Dermis microvascular lymphatic vessel endothelial cell (primary cell): Measurements from ENCODE around the gene CHN1. TPM values are rescaled to one million over a fixed set of nuclear protein-coding genes. Genes with fewer than 3 reads are reported as not detected.

Experiments
- DNase-seq, 2 donors: peaks; one replicate each; pipeline versions ENCODE4 v3.0.0 to v3.0.0-alpha.2; 2010; ENCODE audit warnings: low read depth in 2 of 2
- total RNA-seq: library from RNA; depleted of rRNA; stranded (reverse); fragments of >200 nt; gene quantifications from 2 replicates; pipeline ENCODE4 v1.2.1, GENCODE V29; 2014

CHN1 gene
- total RNA-seq, 1 donor from 2014 or later = 9.8 TPM

DNA sequence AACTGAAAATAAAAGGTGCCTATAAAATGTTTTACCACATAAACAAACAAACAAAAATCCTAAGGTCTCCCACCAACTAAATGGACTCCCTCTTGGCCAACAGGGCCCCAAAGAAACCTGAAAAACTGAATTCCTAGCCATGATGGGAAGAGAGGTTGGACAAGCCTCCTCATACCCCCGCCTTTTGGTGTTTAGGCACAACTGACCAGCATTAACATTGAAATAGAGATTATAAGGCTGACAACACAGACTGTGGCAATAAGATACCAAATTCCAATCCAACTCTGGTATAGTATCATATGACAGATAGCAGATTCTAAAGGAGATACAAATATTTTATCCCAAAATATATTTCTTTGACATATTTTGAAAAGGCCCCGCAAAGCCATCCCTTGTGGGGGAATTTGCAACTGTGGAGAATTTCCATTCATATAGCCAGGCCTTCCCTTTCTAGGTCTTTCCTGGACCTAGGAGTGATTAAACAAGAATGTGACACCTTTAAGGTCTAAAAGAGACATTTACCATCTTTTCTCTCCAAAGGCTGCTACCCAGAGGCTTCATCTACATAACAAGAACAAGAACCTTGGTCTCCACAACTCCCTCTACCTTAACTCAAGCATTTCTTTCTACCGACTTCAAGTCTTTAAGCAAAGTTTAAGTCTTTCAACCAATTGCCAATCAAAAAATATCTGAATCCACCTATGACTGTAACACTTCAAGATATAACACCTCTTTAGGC is 80.0 kb downstream of the CHN1 start:
- DNase-seq = no peak

GRCh38 chr2:174924061-174924693 is 81.0 kb downstream of the CHN1 start:
- DNase-seq = no peak

DNA sequence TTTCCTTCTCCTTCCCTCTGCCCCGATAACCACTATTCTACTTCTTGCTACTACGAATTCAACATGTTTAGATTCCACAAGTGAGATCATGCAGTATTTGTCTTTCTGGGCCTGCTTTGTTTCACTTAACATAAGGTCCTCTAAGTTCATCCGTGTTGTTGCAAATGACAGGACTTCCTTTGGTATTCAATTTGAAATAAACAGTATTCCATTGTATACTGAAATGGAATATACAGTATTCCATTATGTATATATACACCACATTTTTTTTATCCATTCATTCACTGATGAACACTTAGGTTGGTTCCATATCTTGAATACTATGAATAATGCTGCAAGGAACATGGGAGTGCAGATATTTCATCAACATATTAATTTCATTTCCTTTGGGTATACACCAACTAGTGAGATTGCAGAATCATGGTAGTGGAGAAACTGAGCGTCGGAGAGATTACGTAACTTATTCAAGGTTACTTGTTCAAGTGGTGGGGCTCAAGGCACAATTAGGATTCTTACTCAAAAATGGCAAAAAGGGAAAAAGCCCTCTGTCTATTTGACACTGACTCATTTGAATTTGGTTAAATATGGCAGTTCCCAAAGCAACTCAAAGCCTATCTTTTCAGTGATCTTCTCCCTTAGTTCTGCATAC is 85.1 kb downstream of the CHN1 start:
- peak in 1 of 2 donors; percentile 43 for DNase-seq

DNA sequence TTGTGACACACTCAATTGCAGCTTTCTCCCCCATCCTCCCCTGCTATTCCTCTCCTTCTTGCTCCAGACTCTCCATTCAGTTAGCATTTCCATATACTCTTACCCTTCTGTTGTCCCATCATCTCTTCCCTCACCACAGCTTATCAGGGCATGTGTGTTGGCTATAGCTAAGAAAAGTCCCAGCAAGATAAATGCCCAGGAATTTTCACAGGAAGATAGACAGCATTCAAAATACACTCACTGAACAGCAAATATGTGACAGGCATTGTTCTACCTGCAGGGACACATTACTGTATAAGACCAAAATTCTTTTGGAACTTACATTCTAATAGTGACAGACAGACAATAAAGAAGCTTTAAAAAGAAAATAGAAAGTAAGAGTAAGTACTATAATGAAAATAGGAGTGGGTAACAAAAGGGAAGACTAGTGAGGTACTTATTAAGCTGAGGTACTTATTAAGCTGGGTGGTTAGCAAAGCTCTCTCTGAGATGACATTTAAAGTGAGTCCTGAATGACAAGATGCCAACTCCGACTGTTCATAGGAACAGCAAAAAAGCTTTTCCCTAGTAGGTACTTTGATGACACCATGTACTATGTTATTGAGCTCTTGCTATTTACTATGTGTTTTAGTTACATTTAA is 86.2 kb downstream of the CHN1 start:
- no peak for DNase-seq

- no peak for DNase-seq
Observed at GRCh38 chr2:174916270-174916930, 88.8 kb downstream of the CHN1 start.

DNA sequence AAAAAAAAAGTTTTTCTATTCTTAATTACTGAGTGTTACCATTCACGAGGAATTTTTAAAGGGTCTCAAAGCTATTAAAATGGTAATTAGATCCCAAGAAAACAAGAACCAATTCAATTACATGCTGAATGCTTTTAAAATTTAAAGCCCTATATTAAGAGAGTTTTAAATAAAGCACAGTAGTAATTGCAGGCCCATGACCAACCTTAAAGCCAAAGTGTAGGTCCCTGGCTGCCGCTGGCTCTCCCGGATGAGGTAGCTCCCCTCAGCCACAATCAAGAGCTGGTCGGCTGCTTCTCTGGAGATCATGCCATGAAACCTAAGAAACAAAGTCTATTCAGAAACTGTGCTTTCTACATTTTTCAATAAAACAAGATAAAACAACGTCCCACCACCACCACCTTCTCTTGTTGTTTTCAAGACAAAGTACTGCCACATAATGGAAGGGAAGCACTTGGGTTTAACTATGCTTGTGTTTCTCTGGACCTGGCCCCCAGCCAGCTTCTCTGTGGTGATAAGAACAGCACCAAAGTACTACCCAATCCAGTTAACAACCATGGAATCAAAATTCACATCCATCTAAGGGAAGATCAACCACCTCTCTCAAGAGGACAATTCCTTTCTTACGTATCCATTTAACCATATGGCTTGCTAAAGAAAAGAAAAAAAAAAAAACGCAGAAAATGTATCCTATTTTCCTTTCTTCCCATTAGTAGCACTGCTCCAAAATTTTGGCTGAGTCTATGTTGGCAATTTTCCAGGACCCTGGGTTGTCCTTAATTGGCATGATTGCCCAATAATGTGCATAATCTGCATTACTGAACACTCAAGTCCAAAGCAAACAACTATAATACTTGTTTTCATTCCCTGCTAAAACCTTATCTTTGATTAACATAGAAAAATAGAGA is 90.1 kb downstream of the CHN1 start:
- DNase-seq = peak in 1 of 2 donors; percentile 32

DNA sequence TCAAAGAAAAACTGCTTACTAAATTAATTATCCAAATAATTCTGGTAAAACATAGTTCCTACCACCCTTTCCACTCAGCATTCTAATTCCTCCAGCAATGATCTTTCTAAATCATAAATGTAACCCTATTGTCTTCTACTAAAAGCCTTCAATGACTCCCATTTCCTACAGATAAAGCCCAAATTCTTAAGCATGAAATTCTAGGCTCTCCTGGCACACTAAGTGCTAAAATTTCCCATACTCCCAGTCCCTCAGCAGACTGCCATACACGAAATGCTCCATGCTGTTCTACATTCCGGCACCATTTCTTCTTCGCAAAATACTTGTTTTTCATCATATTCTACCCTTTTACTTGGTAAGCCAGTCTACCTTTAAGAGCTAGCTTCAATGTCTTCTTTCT is 96.9 kb downstream of the CHN1 start:
- DNase-seq = no peak

DNA sequence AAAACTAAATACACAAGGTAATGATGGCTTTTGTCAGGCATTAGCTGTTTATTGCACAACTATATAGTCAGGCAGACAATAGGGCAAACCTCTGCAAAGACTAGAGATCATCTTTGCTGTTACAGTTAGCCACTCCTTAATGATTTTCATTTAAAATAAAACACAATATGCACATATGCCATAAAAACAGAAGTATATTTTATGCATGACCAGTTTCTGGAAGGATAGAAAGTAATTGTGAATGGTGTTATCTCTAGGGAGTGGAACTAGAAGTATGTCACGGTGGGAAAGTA is 102.0 kb downstream of the CHN1 start:
- no peak for DNase-seq

DNA sequence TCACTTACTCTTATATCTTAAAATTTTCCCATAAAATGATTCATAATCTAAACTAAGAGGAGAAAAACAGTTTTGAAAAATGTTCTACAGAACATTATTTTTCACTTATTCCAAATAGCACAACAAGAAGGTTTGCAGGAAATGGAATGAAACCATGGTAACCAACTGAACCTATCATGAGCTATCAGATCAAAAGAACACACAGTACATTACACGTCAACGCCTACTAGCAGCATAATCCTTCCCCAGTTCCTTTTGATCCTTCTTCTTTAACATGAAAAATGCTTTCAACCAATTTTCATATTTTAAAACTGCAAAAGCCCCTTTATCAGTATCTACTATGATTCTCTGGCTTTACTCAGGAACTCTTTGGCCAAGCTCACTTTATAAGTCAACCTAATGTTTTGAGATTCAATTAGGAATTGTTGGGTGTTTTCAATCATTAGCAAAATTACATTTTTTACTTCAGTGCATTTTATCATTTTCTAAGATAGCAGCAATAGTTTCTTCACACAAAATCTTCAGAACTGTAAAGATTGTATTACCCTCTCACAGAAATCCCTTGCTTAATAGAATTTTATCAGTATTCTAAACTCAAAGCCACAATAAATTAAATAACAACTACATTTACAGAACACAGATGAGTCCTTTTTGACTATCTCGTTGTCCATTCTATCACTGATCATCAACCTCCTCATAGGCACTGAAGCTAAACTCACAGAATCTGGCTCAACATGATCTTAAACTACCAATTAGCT is 102.5 kb downstream of the CHN1 start:
- DNase-seq = peak; percentile 59 to 67

GRCh38 chr2:174901075-174901474 is 104.1 kb downstream of the CHN1 start:
- no peak for DNase-seq

DNA sequence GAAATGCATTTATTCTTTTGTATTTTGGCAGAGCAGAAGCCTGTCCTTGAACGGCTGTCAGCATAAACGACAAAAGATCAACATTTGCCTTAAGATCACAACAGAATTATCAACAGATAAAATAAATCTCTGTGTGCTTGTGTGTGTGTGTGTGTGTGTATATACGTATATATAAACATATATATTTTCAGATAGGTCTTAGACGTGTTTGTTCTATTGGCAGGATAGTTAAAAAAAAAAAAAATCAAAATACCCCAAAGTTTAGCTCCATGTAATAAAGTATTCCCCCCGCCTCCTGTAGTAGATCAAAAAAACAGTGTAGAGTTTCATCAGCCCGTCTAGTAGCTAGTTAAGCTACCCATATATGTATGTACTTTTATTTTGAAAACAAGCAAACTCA is 107.9 kb downstream of the CHN1 start:
- DNase-seq = no peak

- DNase-seq = no peak
Observed at GRCh38 chr2:174893018-174893417, 112.2 kb downstream of the CHN1 start.

DNA sequence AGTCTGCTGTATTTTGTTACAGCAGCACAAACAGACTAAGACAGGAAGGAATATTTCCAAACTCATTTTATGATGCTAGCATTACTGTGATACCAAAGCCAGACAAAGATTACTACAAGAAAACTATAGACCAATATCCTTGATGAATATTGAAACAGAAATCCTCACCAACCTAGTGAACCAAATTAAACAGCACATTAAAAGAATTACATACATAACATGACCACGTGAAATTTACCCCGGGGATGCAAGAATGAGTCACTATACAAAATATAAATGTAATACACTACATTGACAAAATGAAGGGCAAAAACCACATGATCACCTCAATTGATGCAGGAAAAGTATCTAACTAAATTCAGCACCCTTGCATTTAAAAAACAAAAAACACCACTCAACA is 112.6 kb downstream of the CHN1 start:
- no peak for DNase-seq

GRCh38 chr2:174888646-174889271 is 116.4 kb downstream of the CHN1 start:
- no peak for DNase-seq

DNA sequence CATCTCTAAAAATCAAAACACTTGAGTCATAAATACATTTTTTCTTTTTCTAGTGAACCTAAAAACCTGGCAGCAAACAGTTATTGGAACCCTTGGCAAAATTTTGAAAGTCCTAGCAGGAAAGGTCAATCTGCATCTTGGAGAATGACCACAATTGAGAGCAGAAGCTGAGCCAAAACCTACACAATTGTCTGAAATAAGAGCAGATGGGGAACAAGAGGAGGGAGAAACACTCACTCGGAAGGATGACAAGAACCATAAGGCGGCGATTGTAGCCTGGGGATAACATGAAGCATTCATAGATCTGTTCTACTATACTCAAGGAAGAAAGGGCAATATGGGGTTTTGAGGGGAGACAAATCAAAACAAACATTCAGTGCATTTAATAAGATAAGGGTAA is 117.0 kb downstream of the CHN1 start:
- peak in 1 of 2 donors; percentile 9 for DNase-seq

DNA sequence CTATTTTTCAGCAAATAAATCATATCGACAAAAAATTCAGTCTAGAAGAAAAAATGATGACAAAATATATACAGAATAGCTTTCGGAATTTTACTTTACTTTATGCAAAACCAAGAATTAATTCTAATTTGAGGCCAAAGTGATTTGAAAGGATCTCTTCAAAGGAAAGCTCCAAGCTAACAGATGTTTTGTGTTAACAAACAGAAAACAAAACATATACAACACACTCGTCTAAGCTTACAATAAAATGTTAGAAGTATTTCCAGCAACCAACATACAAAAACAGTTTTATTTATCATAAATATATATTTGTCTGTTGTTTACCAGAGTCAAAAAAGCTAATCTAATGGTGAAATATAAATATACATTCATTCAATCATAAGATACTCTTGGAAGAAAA is 122.8 kb downstream of the CHN1 start:
- no peak for DNase-seq

DNA sequence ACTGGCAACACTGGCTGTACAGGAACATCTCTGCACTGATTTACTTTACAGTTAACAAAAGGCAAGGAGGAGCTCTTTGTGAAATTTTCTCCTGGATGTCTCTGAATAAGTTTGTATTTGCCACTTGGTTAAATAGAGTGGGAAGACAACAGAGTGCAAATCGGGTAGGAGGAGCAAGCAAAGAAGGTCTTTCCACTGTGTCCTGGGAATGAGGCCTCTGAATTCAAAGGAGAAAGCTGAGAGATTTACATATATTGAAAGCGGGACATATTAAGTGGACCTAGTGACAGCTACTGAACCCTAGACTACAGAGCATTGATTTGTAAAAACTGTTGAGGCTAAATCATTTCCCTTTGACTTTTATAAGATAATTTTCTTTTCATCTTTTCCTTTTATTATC is 123.5 kb downstream of the CHN1 start:
- DNase-seq = no peak

GRCh38 chr2:174878537-174879147 is 126.5 kb downstream of the CHN1 start:
- DNase-seq = peak in 1 of 2 donors; percentile 52

DNA sequence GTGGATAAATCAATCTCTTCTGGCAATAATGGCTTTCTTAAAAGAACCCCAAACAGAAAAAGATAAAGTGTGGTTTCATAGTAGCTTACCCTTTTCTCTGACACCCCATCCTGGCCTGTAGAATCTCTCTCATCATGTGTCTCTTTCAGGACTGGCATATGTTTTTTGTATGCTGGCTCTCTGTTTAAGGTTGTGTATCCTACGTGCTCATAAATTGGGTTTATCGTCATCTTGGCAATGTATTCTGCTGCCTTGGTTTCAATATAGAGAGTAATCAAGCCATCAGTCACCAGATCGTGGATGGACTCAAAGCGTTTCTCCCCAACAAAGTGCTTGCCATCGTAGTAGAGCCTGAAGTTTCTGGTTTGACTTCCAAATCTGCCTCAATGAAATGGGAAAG is 127.4 kb downstream of the CHN1 start:
- DNase-seq = no peak
